Tibial nerve (tissue), 4 donors: ENCODE data around the gene FOLR2. TPM values are rescaled to one million over a fixed set of nuclear protein-coding genes. Genes with fewer than 3 reads are reported as not detected.

Source experiments
- DNase-seq, 2 donors: peaks; one replicate each; pipeline ENCODE4 v3.0.0-alpha.2; 2019; ENCODE audit warnings: low spot score in 2 of 2
- H3K27ac ChIP-seq, 4 donors: fragments of 200-600 bp; sonication (generic) in 3 of 4; one replicate each; pipeline ENCODE4 v1.5.1; 2017 to 2019; ENCODE audit warnings: mild to moderate bottlenecking in 1 of 4
- H3K27me3 ChIP-seq, 2 donors: fragments of 200-600 bp; sonication (generic) in 1 of 2; one replicate each; pipeline versions ENCODE4 v1.5.1 to v1.6.0; 2017 to 2019
- H3K36me3 ChIP-seq, 3 donors: fragments of 200-600 bp; sonication (generic); one replicate each; pipeline ENCODE4 v1.5.1; 2018 to 2019
- H3K4me1 ChIP-seq, 4 donors: fragments of 200-600 bp; sonication (generic) in 3 of 4; one replicate each; pipeline ENCODE4 v1.5.1; 2017 to 2019
- H3K4me3 ChIP-seq, 4 donors: fragments of 200-600 bp; sonication (generic) in 3 of 4; one replicate each; pipeline ENCODE4 v1.5.1; 2017 to 2019; ENCODE audit warnings: mild to moderate bottlenecking in 1 of 4, moderate library complexity in 1 of 4
- H3K9me3 ChIP-seq, 4 donors: fragments of 200-600 bp; sonication (generic) in 3 of 4; one replicate each; pipeline ENCODE4 v1.5.1; 2017 to 2019
- EP300 ChIP-seq, 2 donors: sonication (generic); formaldehyde crosslinking; IDR thresholded peaks; one replicate each; pipeline ENCODE4 v1.6.1; 2017; ENCODE audit warnings: antibody characterized with exemption in 2 of 2, mild to moderate bottlenecking in 1 of 2
- POLR2A ChIP-seq, 2 donors: fragments of 450-650 bp; IDR thresholded peaks; one replicate each; pipeline ENCODE4 v1.6.1; 2017; ENCODE audit warnings: antibody characterized with exemption in 2 of 2, mild to moderate bottlenecking in 2 of 2, moderate library complexity in 2 of 2
- WGBS, 2 donors: methylation state at CpG; one replicate each; pipeline ENCODE4 v1.1.5; 2018; 5-methylcytosine and 5-hydroxymethylcytosine counted together
- total RNA-seq, 4 donors: library from RNA; depleted of rRNA; stranded (reverse); fragments of >200 nt; gene quantifications; one replicate each; pipeline ENCODE4 v1.1.0, GENCODE V29; 2016
- TF ChIP-seq, protein P1 (sequence below), 5 experiments: fragments of 200-600 bp in 3 of 5; fragments of 450-650 bp in 2 of 5; sonication (generic) in 3 of 5; IDR thresholded peaks; one replicate each; pipeline ENCODE4 v1.5.1; 2016 to 2019; ENCODE audit warnings: antibody characterized with exemption in 5 of 5, mild to moderate bottlenecking in 3 of 5, moderate library complexity in 2 of 5

The FOLR2 gene
- total RNA-seq, 4 donors from 2014 or later, result 27.8 to 60.9 (median 35.7) TPM

DNA sequence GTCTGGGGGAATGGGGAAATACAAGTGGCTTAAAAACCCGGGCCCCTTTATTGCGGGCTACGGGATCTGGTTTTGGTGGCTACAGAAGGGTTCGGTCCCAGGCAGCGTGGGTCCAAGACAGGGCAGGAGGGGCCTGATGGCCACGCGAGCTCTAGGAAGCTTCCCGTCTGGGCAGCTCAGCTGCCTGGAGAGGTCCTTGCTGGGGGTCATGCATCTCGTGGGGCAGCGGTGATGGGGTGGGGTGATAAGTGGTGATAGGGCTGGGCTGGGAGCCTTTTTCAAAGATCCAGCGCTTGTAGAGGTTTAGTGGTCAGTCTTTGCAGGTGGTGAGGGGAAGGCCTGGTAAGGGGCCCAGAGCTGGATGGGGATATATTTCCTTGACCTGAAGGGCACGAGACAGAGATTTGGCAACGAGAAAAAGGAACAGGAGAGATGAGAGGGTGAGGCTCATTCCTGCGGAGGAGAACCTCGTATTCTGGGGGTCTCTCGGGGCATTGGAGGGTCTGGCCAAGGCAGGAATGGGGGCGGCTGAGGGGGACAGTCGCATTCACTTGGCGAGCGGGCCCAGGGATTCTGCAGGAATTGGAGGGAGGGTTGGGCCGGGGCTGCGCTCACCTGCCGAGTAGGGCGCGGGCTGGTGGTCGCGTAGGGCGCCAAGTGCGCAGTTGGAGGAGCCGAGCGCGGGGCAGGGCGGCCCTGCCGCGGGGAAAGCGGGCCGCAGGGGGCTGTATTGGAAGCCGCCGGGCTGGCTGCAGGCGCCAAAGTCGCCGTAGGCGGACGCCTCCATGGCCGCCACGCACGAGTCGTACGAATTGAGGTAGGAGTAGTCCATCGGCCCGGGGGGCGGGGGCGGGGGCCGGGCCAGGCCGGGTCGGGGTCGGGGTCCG is 26.8 kb downstream of the FOLR2 start:
- Histone ChIP-seq H3K27ac (no peak overlapping the region), H3K4me1 (peaks cover 0 to 43% (median 23%) of the 10 kb centered on the region in 4 donors), H3K27me3 (peaks cover 0 to 75% of the 10 kb centered on the region in 2 donors), H3K36me3 (no peaks in the 10 kb centered on the region), H3K4me3 (peak overlapping the region in 1 of 4 donors; percentile 11), H3K9me3 (no peaks in the 10 kb centered on the region)
- WGBS, 2 donors, result 32 to 41% methylated on average over 32 to 43 of the region's 58 CpGs
- DNase-seq, result no peak
- no peak for TF ChIP-seq POLR2A (IDR thresholded peaks at IDR 0.05)
- TF ChIP-seq, protein P1, sequence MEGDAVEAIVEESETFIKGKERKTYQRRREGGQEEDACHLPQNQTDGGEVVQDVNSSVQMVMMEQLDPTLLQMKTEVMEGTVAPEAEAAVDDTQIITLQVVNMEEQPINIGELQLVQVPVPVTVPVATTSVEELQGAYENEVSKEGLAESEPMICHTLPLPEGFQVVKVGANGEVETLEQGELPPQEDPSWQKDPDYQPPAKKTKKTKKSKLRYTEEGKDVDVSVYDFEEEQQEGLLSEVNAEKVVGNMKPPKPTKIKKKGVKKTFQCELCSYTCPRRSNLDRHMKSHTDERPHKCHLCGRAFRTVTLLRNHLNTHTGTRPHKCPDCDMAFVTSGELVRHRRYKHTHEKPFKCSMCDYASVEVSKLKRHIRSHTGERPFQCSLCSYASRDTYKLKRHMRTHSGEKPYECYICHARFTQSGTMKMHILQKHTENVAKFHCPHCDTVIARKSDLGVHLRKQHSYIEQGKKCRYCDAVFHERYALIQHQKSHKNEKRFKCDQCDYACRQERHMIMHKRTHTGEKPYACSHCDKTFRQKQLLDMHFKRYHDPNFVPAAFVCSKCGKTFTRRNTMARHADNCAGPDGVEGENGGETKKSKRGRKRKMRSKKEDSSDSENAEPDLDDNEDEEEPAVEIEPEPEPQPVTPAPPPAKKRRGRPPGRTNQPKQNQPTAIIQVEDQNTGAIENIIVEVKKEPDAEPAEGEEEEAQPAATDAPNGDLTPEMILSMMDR (IDR thresholded peaks at IDR 0.05), result no peak
- no peak for TF ChIP-seq EP300 (IDR thresholded peaks at IDR 0.05)

DNA sequence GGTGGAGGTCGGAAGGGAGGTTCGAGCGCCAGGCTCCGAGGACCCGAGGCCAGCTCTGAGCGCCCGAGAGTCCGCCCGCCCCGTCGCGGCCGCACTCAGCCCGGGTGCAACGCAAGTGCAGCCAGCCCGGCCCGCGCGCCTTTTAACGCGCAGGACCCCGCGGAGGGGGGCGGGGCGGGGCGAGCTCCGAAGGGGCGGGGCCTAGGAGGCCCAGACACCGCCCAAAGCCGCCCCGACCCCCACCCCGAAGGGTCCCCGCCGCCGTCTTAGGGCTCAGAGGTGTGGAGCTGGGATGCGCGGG is 27.4 kb downstream of the FOLR2 start, which contains the start of gene PHOX2A:
Gene PHOX2A, minus strand, starts transcription at position 117 of the 301 bp plus-strand sequence. CDS start 172 bp downstream, outside the sequence.
- peaks cover 0 to 37% (median 20%) of the 10 kb centered on the region in 4 donors for H3K4me1 ChIP-seq
- TF ChIP-seq EP300 (IDR thresholded peaks at IDR 0.05), result no peak
- TF ChIP-seq POLR2A (IDR thresholded peaks at IDR 0.05), result no peak
- TF ChIP-seq, protein P1 (IDR thresholded peaks at IDR 0.05), result no peak
- peaks cover 0 to 81% of the 10 kb centered on the region in 2 donors for H3K27me3 ChIP-seq
- DNase-seq, result no peak
- peak within 1 kb of the TSS in 1 of 4 donors; percentile 11 for H3K4me3 ChIP-seq
- no peak within 1 kb of the TSS for H3K27ac ChIP-seq
- H3K36me3 ChIP-seq, result no peaks in the 10 kb centered on the region
- 0 to 4% methylated on average over 2 to 24 of the region's 37 CpGs for WGBS, 2 donors
- H3K9me3 ChIP-seq, result no peaks in the 10 kb centered on the region

DNA sequence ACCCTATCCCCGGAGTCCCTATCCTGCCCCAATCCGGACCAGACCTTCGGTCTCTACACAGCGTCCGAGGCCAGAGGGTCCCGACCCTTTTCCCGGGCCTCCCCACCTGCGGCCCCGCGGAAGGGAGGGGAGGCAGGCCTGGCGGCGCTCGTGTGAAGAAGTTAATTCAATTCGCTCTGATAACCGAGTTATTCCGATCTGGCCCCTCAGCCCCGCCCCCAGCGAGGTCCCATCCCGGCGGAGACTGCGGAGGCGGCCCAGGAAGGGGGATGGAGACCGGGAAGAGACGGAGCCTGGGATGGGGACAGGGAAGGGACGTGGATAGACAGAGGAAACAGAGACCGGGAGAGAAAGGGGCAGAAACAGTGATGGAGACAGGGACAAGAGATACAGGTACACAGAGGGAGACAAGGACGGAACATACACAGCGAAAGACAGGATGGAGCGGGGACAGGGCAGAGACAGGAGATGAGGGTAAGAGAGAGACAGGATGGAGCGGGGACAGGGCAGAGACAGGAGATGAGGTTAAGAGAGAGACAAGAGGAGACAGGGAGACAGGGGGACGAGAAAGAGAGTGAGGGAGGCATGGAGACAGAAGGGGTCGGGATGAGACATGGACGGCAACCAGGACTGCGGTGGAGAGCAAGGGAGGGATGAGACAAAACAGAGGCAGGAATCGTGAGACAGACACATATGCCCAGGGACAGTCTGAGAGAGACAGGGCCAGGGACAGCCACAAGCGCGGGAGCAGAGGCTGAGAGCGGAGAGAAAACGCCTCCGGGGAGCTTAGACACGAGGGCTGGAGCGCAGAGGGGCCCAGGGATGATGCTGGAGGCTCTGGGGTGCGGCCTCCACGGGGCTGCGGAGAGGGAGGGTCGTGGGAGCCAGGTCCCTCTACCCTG is 28.0 kb downstream of the FOLR2 start:
- TF ChIP-seq EP300 (IDR thresholded peaks at IDR 0.05) (no peak), POLR2A (IDR thresholded peaks at IDR 0.05) (no peak)
- TF ChIP-seq, protein P1 (IDR thresholded peaks at IDR 0.05), result no peak
- H3K4me3 ChIP-seq, result peak overlapping the region in 1 of 4 donors; percentile 11
- no peaks in the 10 kb centered on the region for H3K36me3 ChIP-seq
- 8 to 11% methylated on average over 39 to 44 of the region's 46 CpGs for WGBS, 2 donors
- DNase-seq, result no peak
- H3K4me1 ChIP-seq, result peaks cover 0 to 31% (median 15%) of the 10 kb centered on the region in 4 donors
- peaks cover 0 to 85% of the 10 kb centered on the region in 2 donors for H3K27me3 ChIP-seq
- H3K27ac ChIP-seq, result no peak overlapping the region
- H3K9me3 ChIP-seq, result no peaks in the 10 kb centered on the region

DNA sequence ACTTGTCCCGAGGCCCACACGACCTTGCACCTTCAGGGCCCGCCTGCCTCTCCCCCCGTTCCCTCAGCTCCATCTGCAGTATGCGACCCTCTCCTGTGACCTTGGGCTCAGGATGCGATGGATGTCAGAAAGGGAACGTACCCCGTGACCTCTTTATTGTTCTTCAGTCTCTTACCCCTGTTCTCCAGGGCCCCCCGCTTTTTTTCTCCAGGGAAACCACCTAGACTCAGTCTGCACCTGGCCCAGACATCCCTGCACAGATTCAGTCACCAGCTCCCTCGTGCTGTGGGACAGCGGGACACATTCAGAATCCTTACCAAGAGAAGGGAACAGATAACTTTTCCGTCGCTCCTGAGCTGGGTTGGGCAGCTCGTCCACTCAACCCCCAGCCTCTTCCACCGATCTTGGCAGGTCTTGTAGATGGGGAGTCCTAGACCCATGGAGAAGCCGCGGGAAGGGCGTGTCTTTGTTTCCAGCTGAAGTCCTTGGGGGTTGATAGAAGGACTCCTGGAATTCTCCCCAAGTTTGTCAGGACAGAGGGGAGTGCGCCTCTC is 28.7 kb downstream of the FOLR2 start:
- H3K36me3 ChIP-seq, result no peaks in the 10 kb centered on the region
- 19 to 27% methylated on average over 19 of the region's 19 CpGs for WGBS, 2 donors
- TF ChIP-seq POLR2A (IDR thresholded peaks at IDR 0.05) (no peak), EP300 (IDR thresholded peaks at IDR 0.05) (no peak)
- TF ChIP-seq, protein P1 (IDR thresholded peaks at IDR 0.05), result no peak
- no peak overlapping the region for H3K4me3 ChIP-seq
- DNase-seq, result no peak
- H3K4me1 ChIP-seq, result peaks cover 0 to 24% (median 10%) of the 10 kb centered on the region in 4 donors
- no peaks in the 10 kb centered on the region for H3K9me3 ChIP-seq
- H3K27ac ChIP-seq, result no peak overlapping the region
- peaks cover 0 to 88% of the 10 kb centered on the region in 2 donors for H3K27me3 ChIP-seq
